Esophagus squamous epithelium (tissue), 4 donors: ENCODE results near the gene TCP11L2.

Source experiments
- POLR2A ChIP-seq, 4 donors: fragments of 450-650 bp; IDR thresholded peaks; one replicate each; pipeline ENCODE4 v1.6.1; 2017; ENCODE audit warnings: antibody characterized with exemption in 4 of 4, mild to moderate bottlenecking in 4 of 4, moderate library complexity in 3 of 4
- TF ChIP-seq, protein P1 (sequence below), 6 experiments: fragments of 450-650 bp in 4 of 6; fragments of 200-600 bp in 2 of 6; sonication (generic) in 2 of 6; IDR thresholded peaks; one replicate each; pipeline ENCODE4 v1.5.1; 2016 to 2019; ENCODE audit warnings: antibody characterized with exemption in 6 of 6, mild to moderate bottlenecking in 4 of 6, moderate library complexity in 4 of 6

DNA sequence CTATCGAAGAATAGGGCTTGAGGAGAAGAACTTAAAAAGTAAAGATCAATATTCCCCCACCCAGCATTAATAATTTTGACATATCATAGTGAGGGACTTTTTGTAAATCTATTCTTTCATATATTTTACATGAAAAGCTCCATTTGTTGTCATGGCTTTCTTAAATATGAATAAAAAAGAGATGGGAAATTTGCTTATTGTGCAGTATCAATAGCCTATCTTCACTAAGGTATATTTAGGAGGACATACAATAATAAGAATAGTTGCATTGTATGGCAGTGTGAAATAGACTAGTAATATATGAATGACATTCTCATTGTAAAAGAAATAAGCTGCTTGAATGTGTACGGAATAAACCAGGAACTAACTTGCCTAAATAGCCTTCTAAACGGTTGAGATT, 5.5 kb upstream of the TCP11L2 start:
- TF ChIP-seq, protein P1, sequence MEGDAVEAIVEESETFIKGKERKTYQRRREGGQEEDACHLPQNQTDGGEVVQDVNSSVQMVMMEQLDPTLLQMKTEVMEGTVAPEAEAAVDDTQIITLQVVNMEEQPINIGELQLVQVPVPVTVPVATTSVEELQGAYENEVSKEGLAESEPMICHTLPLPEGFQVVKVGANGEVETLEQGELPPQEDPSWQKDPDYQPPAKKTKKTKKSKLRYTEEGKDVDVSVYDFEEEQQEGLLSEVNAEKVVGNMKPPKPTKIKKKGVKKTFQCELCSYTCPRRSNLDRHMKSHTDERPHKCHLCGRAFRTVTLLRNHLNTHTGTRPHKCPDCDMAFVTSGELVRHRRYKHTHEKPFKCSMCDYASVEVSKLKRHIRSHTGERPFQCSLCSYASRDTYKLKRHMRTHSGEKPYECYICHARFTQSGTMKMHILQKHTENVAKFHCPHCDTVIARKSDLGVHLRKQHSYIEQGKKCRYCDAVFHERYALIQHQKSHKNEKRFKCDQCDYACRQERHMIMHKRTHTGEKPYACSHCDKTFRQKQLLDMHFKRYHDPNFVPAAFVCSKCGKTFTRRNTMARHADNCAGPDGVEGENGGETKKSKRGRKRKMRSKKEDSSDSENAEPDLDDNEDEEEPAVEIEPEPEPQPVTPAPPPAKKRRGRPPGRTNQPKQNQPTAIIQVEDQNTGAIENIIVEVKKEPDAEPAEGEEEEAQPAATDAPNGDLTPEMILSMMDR (IDR thresholded peaks at IDR 0.05) = no peak
- TF ChIP-seq POLR2A (IDR thresholded peaks at IDR 0.05) = no peak
